MCF 10A (cell line): Measurements from ENCODE around the gene IFI27L1. TPM values are rescaled to one million over a fixed set of nuclear protein-coding genes. Genes with fewer than 3 reads are reported as not detected.

Source experiments
- BruUV-seq: library from RNA; stranded (reverse); fragments of 400-500 nt; replicated peaks from 2 replicates; lab custom pipeline; 2021; lab: Mats Ljungman, UMichigan
- CTCF ChIA-PET: fragments of 300-600 bp; sonication (Branson Sonifier 250); formaldehyde crosslinking; extraction: SDS; loops from one replicate; lab custom pipeline; 2021; ENCODE audit warnings: antibody characterized with exemption, inconsistent platforms; lab: Yijun Ruan, JAX
- POLR2A ChIA-PET: fragments of 300-600, 350-650 bp; sonication (Branson Sonifier 250); formaldehyde crosslinking; extraction: SDS; loops from one replicate; lab custom pipeline; 2020; ENCODE audit warnings: antibody characterized with exemption, inconsistent platforms; lab: Yijun Ruan, JAX
- DNase-seq: peaks from one replicate; pipeline ENCODE4 v3.0.0-alpha.2; 2018; ENCODE audit not compliant: unreplicated experiment
- H3K27ac Mint-ChIP-seq: one replicate; pipeline ENCODE4 v1.8.0; 2022; ENCODE audit warnings: mild to moderate bottlenecking, low read depth, mixed read lengths; ENCODE audit not compliant: unreplicated experiment
- H3K27me3 Mint-ChIP-seq: one replicate; pipeline ENCODE4 v1.8.0; 2022; ENCODE audit warnings: mixed read lengths; ENCODE audit not compliant: insufficient read depth, unreplicated experiment
- H3K36me3 Mint-ChIP-seq: one replicate; pipeline ENCODE4 v1.8.0; 2022; ENCODE audit warnings: mild to moderate bottlenecking, moderate library complexity, mixed read lengths; ENCODE audit not compliant: insufficient read depth, unreplicated experiment
- H3K4me1 Mint-ChIP-seq: one replicate; pipeline ENCODE4 v1.8.0; 2022; ENCODE audit warnings: mixed read lengths; ENCODE audit not compliant: insufficient read depth, unreplicated experiment
- H3K4me3 Mint-ChIP-seq: one replicate; pipeline ENCODE4 v1.8.0; 2022; ENCODE audit warnings: mild to moderate bottlenecking, moderate library complexity, mixed read lengths; ENCODE audit not compliant: unreplicated experiment
- H3K9me3 Mint-ChIP-seq: one replicate; pipeline ENCODE4 v1.8.0; 2022; ENCODE audit warnings: mixed read lengths; ENCODE audit not compliant: unreplicated experiment
- intact Hi-C: fragments of 100-400 bp; cut with micrococcal nuclease; formaldehyde crosslinking; loops from 2 replicates; pipeline ENCODE4 v1.14.1; 2022
- total RNA-seq: library from RNA; stranded (reverse); gene quantifications from 2 replicates; pipeline ENCODE4 v1.2.3, GENCODE V29; 2022
- TF ChIP-seq, protein P1 (sequence below): fragments of 200-600 bp; IDR thresholded peaks from one replicate; pipeline ENCODE4 v1.8.0; 2022; ENCODE audit warnings: antibody characterized with exemption, mild to moderate bottlenecking; ENCODE audit not compliant: unreplicated experiment

IFI27L1 gene
- total RNA-seq, 1 experiment from 2014 or later, result 18.4 TPM

DNA sequence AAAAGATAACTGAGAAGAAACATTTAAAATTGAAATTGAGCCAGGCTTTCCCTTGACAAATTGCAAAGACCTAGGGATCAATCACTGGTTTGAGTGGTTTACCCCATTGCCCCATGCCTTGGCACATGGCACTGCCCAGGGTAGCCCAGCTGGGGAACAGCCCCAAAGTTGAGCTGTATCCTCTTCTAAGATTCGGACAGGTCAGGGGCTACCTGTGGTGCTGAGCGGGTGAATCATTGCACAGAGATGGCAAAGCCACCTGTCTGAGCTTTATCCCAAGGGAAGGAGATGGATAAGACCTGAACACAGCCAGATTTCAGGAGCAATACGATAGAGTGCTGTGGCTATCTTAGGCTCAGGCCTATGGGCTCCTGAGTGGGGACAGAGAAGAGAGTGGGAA is 41.3 kb downstream of the IFI27L1 start:
- Mint-ChIP-seq H3K27me3 (no peaks in the 10 kb centered on the region), H3K27ac (no peak overlapping the region), H3K4me1 (peaks cover 6% of the 10 kb centered on the region), H3K36me3 (peaks cover 6% of the 10 kb centered on the region), H3K4me3 (no peak overlapping the region), H3K9me3 (peaks cover 8% of the 10 kb centered on the region)
- intact Hi-C loops, result no loop called here
- ChIA-PET POLR2A (interaction anchor here (0.9 kb wide), 1 partner anchor 12 kb away, joined by 4 read pairs; the partner anchor contains the start of gene IFI27), CTCF (no interaction called here)
- BruUV-seq, result no TSS peak
- TF ChIP-seq, protein P1, sequence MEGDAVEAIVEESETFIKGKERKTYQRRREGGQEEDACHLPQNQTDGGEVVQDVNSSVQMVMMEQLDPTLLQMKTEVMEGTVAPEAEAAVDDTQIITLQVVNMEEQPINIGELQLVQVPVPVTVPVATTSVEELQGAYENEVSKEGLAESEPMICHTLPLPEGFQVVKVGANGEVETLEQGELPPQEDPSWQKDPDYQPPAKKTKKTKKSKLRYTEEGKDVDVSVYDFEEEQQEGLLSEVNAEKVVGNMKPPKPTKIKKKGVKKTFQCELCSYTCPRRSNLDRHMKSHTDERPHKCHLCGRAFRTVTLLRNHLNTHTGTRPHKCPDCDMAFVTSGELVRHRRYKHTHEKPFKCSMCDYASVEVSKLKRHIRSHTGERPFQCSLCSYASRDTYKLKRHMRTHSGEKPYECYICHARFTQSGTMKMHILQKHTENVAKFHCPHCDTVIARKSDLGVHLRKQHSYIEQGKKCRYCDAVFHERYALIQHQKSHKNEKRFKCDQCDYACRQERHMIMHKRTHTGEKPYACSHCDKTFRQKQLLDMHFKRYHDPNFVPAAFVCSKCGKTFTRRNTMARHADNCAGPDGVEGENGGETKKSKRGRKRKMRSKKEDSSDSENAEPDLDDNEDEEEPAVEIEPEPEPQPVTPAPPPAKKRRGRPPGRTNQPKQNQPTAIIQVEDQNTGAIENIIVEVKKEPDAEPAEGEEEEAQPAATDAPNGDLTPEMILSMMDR, result no peak
- no peak for DNase-seq

DNA sequence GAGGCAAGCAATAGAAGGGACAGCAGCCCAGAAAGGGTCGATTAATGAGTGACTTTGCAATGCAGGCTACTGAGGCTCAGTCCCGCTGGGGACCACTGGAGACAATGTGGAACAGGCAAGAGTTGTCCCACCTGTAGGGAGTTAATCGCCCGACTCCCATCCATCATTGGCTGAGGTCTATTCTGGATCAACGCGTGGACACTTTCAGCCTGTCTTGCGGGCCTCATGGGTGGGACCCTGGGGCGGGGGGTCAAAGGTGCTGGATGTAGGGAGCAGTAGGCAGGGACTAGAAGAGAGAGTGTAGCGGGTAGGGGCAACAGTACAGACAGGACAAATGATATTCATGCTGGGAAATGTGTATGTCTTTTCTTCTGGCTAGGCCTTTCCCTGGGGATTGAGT is 42.2 kb downstream of the IFI27L1 start:
- CTCF ChIA-PET, result interaction anchor here (0.9 kb wide), 1 partner anchor 87 kb away, joined by 4 read pairs; no protein-coding TSS in a partner anchor
- Mint-ChIP-seq H3K36me3 (peaks cover 6% of the 10 kb centered on the region), H3K4me1 (peaks cover 6% of the 10 kb centered on the region), H3K27me3 (no peaks in the 10 kb centered on the region), H3K4me3 (no peak overlapping the region), H3K9me3 (peaks cover 8% of the 10 kb centered on the region), H3K27ac (no peak overlapping the region)
- TF ChIP-seq, protein P1, result no peak
- BruUV-seq, result no TSS peak
- no peak for DNase-seq
- POLR2A ChIA-PET, result interaction anchor here (0.9 kb wide), 1 partner anchor 13 kb away, joined by 4 read pairs; the partner anchor contains the start of gene IFI27
- intact Hi-C loops, result no loop called here

DNA sequence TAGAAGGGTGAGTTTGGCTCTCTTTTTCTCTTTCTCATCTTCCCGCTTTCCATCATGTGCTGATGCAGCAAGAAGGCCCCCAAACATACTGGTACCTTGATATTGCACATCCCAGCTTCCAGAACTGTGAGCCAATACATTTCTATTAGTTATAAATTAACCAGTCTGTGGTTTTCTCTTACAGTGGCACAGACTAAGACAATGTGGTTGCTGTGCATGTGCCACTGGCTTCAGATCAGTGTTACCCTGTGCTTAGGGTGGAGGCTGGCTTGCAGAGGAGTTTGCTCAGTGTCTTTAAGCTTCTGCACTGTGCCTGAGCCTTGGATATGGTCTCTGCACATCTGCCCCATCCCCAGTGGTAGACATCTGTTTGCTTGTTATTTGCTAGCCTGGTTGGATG is 42.8 kb downstream of the IFI27L1 start:
- DNase-seq, result no peak
- ChIA-PET CTCF (interaction anchor here (0.7 to 0.9 kb wide), 2 partner anchors 88 to 227 kb away, joined by 3 to 4 read pairs; no protein-coding TSS in a partner anchor), POLR2A (no interaction called here)
- Mint-ChIP-seq H3K27ac (no peak overlapping the region), H3K9me3 (peaks cover 8% of the 10 kb centered on the region), H3K36me3 (peaks cover 6% of the 10 kb centered on the region), H3K4me1 (peaks cover 6% of the 10 kb centered on the region), H3K27me3 (no peaks in the 10 kb centered on the region), H3K4me3 (no peak overlapping the region)
- BruUV-seq, result no TSS peak
- intact Hi-C loops, result no loop called here
- TF ChIP-seq, protein P1, result no peak

DNA sequence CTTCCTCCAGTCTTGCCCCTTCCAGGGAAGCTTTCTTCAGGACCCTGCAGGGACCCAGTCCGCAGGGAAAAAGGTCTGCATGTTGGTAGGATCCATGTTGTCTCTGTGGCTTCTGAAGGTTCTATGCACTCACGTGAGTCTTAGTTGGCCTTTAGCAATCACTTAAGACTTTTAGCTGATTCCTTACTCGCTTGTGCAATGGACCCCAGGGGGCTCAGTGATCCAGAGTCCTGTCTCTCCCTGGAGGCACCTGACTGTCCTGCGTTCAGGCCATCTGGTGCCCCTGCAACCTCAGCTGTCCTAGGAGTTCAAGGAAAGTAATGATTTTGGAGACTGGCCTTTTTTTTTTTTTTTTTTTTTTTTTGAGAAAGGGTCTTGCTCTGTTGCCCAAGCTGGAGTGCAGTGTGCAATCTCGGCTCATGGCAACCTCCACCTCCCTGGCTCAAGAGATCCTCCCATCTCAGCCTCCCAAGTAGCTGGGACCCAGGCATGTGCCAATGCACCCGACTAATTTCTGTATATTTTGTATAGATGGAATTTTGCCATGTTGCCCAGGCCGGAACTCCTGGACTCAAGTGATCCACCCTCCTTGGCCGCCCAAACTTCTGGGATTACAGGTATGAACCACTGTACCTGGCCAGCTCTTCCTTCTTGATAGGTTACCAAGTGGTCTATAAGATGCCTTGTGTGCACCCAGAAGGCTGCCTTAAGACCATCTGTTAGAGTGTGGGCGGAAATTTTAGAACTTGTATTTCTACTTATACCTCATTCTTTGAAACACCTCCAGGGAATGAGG is 43.7 kb downstream of the IFI27L1 start:
- intact Hi-C loops, result no loop called here
- POLR2A ChIA-PET, result no interaction called here
- Mint-ChIP-seq H3K27ac (no peak overlapping the region), H3K36me3 (peaks cover 6% of the 10 kb centered on the region), H3K9me3 (peaks cover 8% of the 10 kb centered on the region), H3K27me3 (no peaks in the 10 kb centered on the region), H3K4me3 (no peak overlapping the region), H3K4me1 (peaks cover 8% of the 10 kb centered on the region)
- DNase-seq, result no peak
- no TSS peak for BruUV-seq
- CTCF ChIA-PET, result interaction anchor here (0.7 to 0.8 kb wide), 2 partner anchors 9 to 228 kb away, joined by 3 read pairs; no protein-coding TSS in a partner anchor
- TF ChIP-seq, protein P1, result no peak
